Measurements from ENCODE around the gene PSMD2.

- TF ChIP-seq POLR2A (IDR thresholded peaks at IDR 0.05; ENCODE audit: low read depth, low read length) (no peak), CREB1 (IDR thresholded peaks at IDR 0.05; ENCODE audit: low read depth) (no peak), ZNF687 (IDR thresholded peaks at IDR 0.05) (no peak), CTCF (IDR thresholded peaks at IDR 0.05 in 2 of 3, conservative IDR thresholded peaks at IDR 0.05 in 1 of 3; ENCODE audit: control insufficient read depth in 2 of 3, extremely low read depth in 1 of 3, insufficient read depth in 1 of 3, low read depth in 3 of 3, low read length in 3 of 3) (no peak), SP1 (IDR thresholded peaks at IDR 0.05; ENCODE audit: low read depth, low read length) (no peak), NFXL1 (IDR thresholded peaks at IDR 0.05; ENCODE audit: borderline replicate concordance) (no peak), ZBTB11 (CRISPR knock-in tag; IDR thresholded peaks at IDR 0.05) (no peak), BHLHE40 (IDR thresholded peaks at IDR 0.05; ENCODE audit: borderline replicate concordance in 1 of 2, low read depth in 2 of 2, low read length in 1 of 2) (no peak), USF2 (IDR thresholded peaks at IDR 0.05; ENCODE audit: borderline replicate concordance, low read depth, low read length) (no peak)
Measured at GRCh38 chr3:184257083-184257915, 41.7 kb upstream of the PSMD2 start.

Measured in GM12878 (cell line).